ENCODE measurements around the gene TM4SF5. TPM values are rescaled to one million over a fixed set of nuclear protein-coding genes. Genes with fewer than 3 reads are reported as not detected.

TM4SF5 gene
- polyA plus RNA-seq, 1 of the 3 experiments (the other 2 are of a cell fraction): not detected

DNA sequence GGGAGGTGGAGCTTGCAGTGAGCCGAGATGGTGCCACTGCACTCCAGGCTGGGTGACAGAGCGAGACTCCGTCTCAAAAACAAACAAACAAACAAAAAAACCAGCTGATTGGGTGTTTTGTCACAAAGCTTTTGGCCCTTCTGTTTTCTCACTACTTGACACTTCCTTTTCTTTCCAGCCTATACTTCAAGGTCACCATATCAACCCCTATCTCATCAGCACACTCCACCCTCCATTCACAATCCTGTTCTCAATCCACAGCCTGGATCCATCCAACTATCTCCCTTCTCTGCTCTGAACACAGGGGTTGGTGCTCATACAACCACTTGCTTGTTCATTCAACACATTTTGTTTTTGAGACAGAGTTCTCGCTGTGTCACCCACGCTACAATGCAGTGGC, 47.0 kb upstream of the TM4SF5 start (continued):
- no peak for TF ChIP-seq MXI1 (IDR thresholded peaks at IDR 0.05; ENCODE audit: low read depth, low read length)
- TF ChIP-seq EZH2phosphoT487 (IDR thresholded peaks at IDR 0.05; ENCODE audit: borderline replicate concordance, low read depth): no peak
- TF ChIP-seq GABPA (IDR thresholded peaks at IDR 0.05; ENCODE audit: low read depth): no peak
- no peak for TF ChIP-seq FOSL2 (IDR thresholded peaks at IDR 0.05; ENCODE audit: borderline replicate concordance, low read depth)
- TF ChIP-seq, protein P1, sequence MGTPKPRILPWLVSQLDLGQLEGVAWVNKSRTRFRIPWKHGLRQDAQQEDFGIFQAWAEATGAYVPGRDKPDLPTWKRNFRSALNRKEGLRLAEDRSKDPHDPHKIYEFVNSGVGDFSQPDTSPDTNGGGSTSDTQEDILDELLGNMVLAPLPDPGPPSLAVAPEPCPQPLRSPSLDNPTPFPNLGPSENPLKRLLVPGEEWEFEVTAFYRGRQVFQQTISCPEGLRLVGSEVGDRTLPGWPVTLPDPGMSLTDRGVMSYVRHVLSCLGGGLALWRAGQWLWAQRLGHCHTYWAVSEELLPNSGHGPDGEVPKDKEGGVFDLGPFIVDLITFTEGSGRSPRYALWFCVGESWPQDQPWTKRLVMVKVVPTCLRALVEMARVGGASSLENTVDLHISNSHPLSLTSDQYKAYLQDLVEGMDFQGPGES (IDR thresholded peaks at IDR 0.05; ENCODE audit: low read depth, low read length): no peak
- TF ChIP-seq YY1 (IDR thresholded peaks at IDR 0.05; ENCODE audit: low read depth): no peak
- TF ChIP-seq, protein P2, sequence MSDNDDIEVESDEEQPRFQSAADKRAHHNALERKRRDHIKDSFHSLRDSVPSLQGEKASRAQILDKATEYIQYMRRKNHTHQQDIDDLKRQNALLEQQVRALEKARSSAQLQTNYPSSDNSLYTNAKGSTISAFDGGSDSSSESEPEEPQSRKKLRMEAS (IDR thresholded peaks at IDR 0.05; ENCODE audit: low read depth): no peak
- TF ChIP-seq ELF1 (IDR thresholded peaks at IDR 0.05): no peak
- TF ChIP-seq, protein P3, sequence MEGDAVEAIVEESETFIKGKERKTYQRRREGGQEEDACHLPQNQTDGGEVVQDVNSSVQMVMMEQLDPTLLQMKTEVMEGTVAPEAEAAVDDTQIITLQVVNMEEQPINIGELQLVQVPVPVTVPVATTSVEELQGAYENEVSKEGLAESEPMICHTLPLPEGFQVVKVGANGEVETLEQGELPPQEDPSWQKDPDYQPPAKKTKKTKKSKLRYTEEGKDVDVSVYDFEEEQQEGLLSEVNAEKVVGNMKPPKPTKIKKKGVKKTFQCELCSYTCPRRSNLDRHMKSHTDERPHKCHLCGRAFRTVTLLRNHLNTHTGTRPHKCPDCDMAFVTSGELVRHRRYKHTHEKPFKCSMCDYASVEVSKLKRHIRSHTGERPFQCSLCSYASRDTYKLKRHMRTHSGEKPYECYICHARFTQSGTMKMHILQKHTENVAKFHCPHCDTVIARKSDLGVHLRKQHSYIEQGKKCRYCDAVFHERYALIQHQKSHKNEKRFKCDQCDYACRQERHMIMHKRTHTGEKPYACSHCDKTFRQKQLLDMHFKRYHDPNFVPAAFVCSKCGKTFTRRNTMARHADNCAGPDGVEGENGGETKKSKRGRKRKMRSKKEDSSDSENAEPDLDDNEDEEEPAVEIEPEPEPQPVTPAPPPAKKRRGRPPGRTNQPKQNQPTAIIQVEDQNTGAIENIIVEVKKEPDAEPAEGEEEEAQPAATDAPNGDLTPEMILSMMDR (IDR thresholded peaks at IDR 0.05): no peak
- no peak for TF ChIP-seq POLR2AphosphoS5 (IDR thresholded peaks at IDR 0.05; ENCODE audit: low read depth, low read length)

DNA sequence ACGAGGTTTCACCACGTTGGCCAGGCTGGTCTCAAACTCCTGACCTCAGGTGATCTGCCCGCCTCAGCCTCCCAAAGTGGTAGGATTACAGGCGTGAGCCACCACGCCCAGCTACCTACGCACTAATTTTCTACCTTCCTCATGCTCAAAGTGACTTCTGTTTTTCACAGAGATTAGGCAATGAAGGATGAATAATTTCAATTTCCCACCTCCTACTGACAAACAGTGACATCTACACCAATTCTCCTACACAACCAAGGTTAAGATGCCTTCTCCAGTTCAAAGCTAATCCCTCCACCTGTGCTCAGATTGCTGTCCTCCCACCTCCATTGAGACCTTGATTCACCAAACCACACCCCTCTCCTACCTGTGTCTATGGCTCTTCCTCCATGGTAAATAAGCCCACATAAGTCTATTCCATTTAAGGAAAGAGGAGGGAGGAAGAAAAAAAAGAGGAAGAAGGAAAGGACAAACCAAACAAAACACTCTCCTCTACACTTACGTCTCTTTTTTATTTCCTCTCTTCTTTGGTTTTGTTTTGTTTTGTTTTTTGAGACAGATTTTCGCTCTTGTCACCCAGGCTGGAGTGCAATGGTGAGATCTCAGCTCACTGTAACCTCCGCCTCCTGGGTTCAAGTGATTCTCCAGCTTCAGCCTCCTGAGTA, 45.9 kb upstream of the TM4SF5 start:
- Histone ChIP-seq H2AFZ (ENCODE audit: low read depth) (no peak overlapping the region), H3K9ac (no peak overlapping the region), H3K27ac (ENCODE audit: low read depth in 2 of 2, low read length in 1 of 2) (no peak overlapping the region), H4K20me1 (ENCODE audit: insufficient read depth) (no peaks in the 10 kb centered on the region), H3K4me2 (no peak overlapping the region), H3K27me3 (ENCODE audit: insufficient read depth) (no peaks in the 10 kb centered on the region), H3K4me1 (ENCODE audit: control insufficient read depth in 1 of 2, insufficient read depth in 2 of 2, low read depth in 1 of 2, low read length in 1 of 2) (no peaks in the 10 kb centered on the region; a peak in 1 of 4 replicates), H3K9me3 (no peaks in the 10 kb centered on the region), H3K4me3 (ENCODE audit: low read depth in 2 of 2, low read length in 1 of 2) (no peak overlapping the region), H3K9me2 (no peaks in the 10 kb centered on the region), H3F3A (replicated peaks; ENCODE audit: insufficient read depth) (peaks cover 5% of the 10 kb centered on the region), H3K36me3 (replicated peaks in 1 of 2; ENCODE audit: control insufficient read depth in 1 of 2, insufficient read depth in 2 of 2, low read length in 1 of 2) (no peaks in the 10 kb centered on the region), H3K79me2 (ENCODE audit: insufficient read depth) (no peaks in the 10 kb centered on the region)
- CTCF ChIA-PET: interaction anchor here (1.1 to 1.7 kb wide), 3 partner anchors 16 to 336 kb away, joined by 3 to 5 read pairs (median 4); partner anchors contain the start of gene ARRB2
- POLR2A ChIA-PET: no interaction called here
- no peak for DNase-seq
- 86% methylated on average over 9 of the region's 9 CpGs for WGBS (ENCODE audit: low lambda C conversion rate)
- no peak for TF ChIP-seq SIN3A (IDR thresholded peaks at IDR 0.05; ENCODE audit: borderline replicate concordance, low read depth, low read length)
- TF ChIP-seq MXI1 (IDR thresholded peaks at IDR 0.05; ENCODE audit: low read depth, low read length): no peak
- no peak for TF ChIP-seq GABPA (IDR thresholded peaks at IDR 0.05; ENCODE audit: low read depth)
- TF ChIP-seq, protein P4, sequence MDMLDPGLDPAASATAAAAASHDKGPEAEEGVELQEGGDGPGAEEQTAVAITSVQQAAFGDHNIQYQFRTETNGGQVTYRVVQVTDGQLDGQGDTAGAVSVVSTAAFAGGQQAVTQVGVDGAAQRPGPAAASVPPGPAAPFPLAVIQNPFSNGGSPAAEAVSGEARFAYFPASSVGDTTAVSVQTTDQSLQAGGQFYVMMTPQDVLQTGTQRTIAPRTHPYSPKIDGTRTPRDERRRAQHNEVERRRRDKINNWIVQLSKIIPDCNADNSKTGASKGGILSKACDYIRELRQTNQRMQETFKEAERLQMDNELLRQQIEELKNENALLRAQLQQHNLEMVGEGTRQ (IDR thresholded peaks at IDR 0.05; ENCODE audit: borderline replicate concordance, low read depth, low read length): no peak
- no peak for TF ChIP-seq ELF1 (IDR thresholded peaks at IDR 0.05)
- no peak for TF ChIP-seq RCOR1 (IDR thresholded peaks at IDR 0.05; ENCODE audit: low read length)
- TF ChIP-seq NRF1 (IDR thresholded peaks at IDR 0.05; ENCODE audit: low read depth, low read length): no peak
- no peak for TF ChIP-seq EP300 (IDR thresholded peaks at IDR 0.05; ENCODE audit: borderline replicate concordance in 1 of 2, low read depth in 1 of 2, low read length in 1 of 2)
- TF ChIP-seq FOXJ3 (CRISPR knock-in tag; IDR thresholded peaks at IDR 0.05): no peak
- no peak for TF ChIP-seq MEF2A (IDR thresholded peaks at IDR 0.05; ENCODE audit: borderline replicate concordance, low read depth)
- no peak for TF ChIP-seq YY1 (IDR thresholded peaks at IDR 0.05; ENCODE audit: low read depth)
- TF ChIP-seq POLR2AphosphoS5 (IDR thresholded peaks at IDR 0.05; ENCODE audit: low read depth, low read length): no peak
- TF ChIP-seq TCF12 (IDR thresholded peaks at IDR 0.05): no peak
- TF ChIP-seq, protein P5, sequence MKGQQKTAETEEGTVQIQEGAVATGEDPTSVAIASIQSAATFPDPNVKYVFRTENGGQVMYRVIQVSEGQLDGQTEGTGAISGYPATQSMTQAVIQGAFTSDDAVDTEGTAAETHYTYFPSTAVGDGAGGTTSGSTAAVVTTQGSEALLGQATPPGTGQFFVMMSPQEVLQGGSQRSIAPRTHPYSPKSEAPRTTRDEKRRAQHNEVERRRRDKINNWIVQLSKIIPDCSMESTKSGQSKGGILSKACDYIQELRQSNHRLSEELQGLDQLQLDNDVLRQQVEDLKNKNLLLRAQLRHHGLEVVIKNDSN (IDR thresholded peaks at IDR 0.05; ENCODE audit: borderline replicate concordance, low read depth): no peak
- TF ChIP-seq NFIC (IDR thresholded peaks at IDR 0.05; ENCODE audit: borderline replicate concordance): no peak
- TF ChIP-seq, protein P6, sequence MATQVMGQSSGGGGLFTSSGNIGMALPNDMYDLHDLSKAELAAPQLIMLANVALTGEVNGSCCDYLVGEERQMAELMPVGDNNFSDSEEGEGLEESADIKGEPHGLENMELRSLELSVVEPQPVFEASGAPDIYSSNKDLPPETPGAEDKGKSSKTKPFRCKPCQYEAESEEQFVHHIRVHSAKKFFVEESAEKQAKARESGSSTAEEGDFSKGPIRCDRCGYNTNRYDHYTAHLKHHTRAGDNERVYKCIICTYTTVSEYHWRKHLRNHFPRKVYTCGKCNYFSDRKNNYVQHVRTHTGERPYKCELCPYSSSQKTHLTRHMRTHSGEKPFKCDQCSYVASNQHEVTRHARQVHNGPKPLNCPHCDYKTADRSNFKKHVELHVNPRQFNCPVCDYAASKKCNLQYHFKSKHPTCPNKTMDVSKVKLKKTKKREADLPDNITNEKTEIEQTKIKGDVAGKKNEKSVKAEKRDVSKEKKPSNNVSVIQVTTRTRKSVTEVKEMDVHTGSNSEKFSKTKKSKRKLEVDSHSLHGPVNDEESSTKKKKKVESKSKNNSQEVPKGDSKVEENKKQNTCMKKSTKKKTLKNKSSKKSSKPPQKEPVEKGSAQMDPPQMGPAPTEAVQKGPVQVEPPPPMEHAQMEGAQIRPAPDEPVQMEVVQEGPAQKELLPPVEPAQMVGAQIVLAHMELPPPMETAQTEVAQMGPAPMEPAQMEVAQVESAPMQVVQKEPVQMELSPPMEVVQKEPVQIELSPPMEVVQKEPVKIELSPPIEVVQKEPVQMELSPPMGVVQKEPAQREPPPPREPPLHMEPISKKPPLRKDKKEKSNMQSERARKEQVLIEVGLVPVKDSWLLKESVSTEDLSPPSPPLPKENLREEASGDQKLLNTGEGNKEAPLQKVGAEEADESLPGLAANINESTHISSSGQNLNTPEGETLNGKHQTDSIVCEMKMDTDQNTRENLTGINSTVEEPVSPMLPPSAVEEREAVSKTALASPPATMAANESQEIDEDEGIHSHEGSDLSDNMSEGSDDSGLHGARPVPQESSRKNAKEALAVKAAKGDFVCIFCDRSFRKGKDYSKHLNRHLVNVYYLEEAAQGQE (IDR thresholded peaks at IDR 0.05; ENCODE audit: low read depth, low read length): no peak

Data from SK-N-SH (cell line).